22Rv1 (cell line): Measurements from ENCODE around the gene GEMIN7.

Experiments used
- ZFX ChIP-seq: fragments of 450-650 bp; IDR thresholded peaks from 2 replicates; pipeline ENCODE4 v1.6.1; 2017; ENCODE audit warnings: antibody characterized with exemption, borderline replicate concordance
- TF ChIP-seq, protein P1 (sequence below): fragments of 450-650 bp; IDR thresholded peaks from 2 replicates; pipeline ENCODE4 v1.5.1; 2017; ENCODE audit warnings: mild to moderate bottlenecking

DNA sequence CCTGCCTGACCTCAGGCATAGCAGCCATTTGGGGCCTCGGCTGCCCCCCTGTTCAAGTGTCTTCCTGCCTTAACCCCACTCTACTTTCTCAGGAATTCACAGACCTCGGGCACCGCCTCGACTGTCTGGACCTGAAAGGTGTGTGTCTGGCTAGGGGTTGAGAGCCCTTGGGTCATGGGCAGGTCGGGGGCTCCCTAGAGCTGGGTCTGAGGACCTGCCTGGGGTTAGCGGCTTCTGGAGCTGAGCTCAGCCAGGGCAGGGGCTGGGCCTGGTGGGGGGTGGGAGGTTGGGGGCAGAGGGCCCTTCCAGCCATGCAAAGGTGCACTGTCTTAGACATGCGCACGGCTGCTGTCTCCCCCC lies 61.1 kb downstream of the GEMIN7 start:
- TF ChIP-seq, protein P1, sequence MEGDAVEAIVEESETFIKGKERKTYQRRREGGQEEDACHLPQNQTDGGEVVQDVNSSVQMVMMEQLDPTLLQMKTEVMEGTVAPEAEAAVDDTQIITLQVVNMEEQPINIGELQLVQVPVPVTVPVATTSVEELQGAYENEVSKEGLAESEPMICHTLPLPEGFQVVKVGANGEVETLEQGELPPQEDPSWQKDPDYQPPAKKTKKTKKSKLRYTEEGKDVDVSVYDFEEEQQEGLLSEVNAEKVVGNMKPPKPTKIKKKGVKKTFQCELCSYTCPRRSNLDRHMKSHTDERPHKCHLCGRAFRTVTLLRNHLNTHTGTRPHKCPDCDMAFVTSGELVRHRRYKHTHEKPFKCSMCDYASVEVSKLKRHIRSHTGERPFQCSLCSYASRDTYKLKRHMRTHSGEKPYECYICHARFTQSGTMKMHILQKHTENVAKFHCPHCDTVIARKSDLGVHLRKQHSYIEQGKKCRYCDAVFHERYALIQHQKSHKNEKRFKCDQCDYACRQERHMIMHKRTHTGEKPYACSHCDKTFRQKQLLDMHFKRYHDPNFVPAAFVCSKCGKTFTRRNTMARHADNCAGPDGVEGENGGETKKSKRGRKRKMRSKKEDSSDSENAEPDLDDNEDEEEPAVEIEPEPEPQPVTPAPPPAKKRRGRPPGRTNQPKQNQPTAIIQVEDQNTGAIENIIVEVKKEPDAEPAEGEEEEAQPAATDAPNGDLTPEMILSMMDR: no peak
- no peak for TF ChIP-seq ZFX
